GM19438 (cell line): ENCODE data around the gene TRIM2.

Experiments used
- ATAC-seq: cut with Tn5 transposase; IDR thresholded peaks from one replicate; pipeline ENCODE4 v1.9.1; 2021; ENCODE audit warnings: low read depth; ENCODE audit not compliant: unreplicated experiment

TRIM2 gene

GRCh38 chr4:153318696-153319320 lies 114.6 kb downstream of the TRIM2 start:
- peak; percentile 71 for ATAC-seq

- ATAC-seq, result no peak
These were observed 118.5 kb downstream of the TRIM2 start for GRCh38 chr4:153322791-153323190.

DNA sequence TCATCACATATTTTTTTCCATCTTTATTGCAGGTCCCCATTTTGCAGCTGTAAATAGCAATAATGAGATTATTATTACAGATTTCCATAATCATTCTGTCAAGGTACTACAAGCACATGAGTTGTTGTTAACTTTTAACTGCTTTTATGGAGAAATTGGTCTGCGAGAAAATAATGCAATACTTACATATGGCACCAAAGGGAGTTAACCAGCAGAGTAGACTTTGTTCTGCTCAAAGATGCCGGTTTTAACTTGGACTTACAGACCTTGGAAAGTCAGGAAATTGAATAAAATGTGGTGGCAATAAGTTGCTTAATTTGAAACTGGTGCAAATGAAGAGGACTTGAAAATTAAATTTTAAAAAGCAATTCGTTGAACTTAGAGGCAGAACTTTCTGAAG lies 119.8 kb downstream of the TRIM2 start:
- ATAC-seq, result no peak

- ATAC-seq, result no peak
These were observed 121.3 kb downstream of the TRIM2 start for GRCh38 chr4:153325558-153325957.

GRCh38 chr4:153326513-153326912 lies 122.3 kb downstream of the TRIM2 start:
- ATAC-seq, result no peak

GRCh38 chr4:153327247-153327646 lies 123.0 kb downstream of the TRIM2 start:
- ATAC-seq, result no peak

GRCh38 chr4:153332936-153333335 lies 128.7 kb downstream of the TRIM2 start:
- no peak for ATAC-seq

DNA sequence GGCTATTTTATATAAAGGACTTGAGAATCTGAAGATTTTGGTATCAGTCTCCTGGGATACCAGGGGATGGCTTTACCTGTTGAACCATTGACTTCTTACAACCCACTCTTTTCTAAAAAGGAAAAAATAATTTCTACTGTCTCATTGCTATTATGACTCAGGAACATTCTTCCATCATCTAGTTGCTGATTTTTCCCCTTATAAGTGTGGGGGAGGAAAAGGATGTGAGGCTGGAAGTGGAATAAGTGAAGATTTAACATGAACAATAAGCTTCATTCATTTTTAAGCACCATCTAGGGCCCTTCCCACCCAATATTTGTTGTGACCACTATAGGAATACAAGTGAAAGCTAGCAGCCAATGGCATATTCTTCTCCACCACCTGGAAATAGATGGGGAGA lies 129.6 kb downstream of the TRIM2 start:
- no peak for ATAC-seq

GRCh38 chr4:153335665-153336064 lies 131.4 kb downstream of the TRIM2 start:
- no peak for ATAC-seq

DNA sequence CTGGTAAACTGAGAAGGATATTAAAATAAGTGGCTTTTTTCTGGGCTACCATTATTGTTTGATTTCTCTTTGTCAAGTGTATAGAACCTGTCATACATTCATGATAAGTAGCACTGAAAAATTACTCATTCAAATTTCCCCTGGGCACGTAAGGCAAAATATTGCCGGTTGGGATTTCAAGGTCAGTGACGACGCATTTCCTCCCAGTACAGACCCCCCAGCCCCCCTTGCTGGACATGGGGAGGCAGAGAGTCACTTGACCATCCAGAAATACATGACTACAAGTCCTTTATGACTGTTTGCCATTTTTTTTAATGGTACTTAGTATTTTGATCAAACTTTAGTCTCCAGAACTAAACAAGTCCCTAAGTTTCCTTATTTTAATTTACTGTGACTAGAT lies 133.4 kb downstream of the TRIM2 start:
- no peak for ATAC-seq

DNA sequence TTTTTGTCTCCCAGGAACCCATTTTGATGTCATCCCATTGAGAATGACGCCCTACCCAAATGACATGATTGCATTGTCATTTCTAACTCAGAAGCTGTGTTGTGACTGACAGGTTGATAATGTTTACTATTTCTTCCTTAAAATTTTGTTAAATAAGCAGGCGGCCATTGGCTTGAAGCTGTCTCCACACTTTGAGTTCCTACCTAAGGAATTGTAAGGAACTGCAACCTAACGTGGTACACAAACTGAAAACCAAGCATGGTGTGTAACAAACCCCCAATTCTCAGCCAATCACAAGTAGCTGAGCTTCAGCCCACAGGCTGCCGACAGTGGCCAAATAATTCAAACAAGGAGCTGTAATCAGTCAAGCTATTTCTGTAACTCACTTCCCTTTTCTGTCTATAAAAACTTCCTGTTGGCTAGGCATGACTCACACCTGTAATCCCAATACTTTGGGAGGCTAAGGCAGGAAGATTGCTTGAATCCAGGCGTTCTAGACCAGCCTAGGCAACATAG lies 137.4 kb downstream of the TRIM2 start:
- ATAC-seq, result peak; percentile 24

GRCh38 chr4:153342751-153343552 lies 138.7 kb downstream of the TRIM2 start:
- ATAC-seq, result no peak

- peak; percentile 71 for ATAC-seq
These were observed 140.1 kb downstream of the TRIM2 start, which contains the start of gene MND1 for GRCh38 chr4:153344131-153345011. Gene MND1, plus strand, starts transcription at chr4:153344688. Its CDS starts 50 bp downstream, at chr4:153344738.

GRCh38 chr4:153345012-153345981 lies 141.1 kb downstream of the TRIM2 start:
- ATAC-seq, result peak; percentile 34

- no peak for ATAC-seq
These were observed 141.8 kb downstream of the TRIM2 start for GRCh38 chr4:153346031-153346430.

- no peak for ATAC-seq
These were observed 142.3 kb downstream of the TRIM2 start for GRCh38 chr4:153346563-153346962.

DNA sequence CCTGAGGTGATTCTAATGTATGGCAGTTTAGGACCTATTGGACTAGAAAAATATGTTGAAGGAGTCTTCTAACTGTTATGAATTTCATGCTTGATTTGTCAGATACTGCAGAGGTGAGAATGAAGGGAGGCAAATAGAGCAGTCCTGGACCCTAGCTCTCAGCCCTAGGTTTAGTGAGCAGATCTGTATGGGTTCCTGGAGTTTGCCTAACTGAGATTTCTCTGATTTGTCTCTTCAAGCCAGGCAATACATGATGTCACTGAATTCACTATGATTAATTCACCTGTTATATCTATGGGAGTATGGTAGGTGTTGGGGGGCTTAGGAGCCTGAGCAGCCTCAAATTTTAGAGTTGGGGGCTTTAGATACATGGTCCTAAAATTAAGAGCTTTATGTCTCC lies 142.9 kb downstream of the TRIM2 start:
- ATAC-seq, result no peak

GRCh38 chr4:153348006-153348405 lies 143.8 kb downstream of the TRIM2 start:
- ATAC-seq, result no peak

DNA sequence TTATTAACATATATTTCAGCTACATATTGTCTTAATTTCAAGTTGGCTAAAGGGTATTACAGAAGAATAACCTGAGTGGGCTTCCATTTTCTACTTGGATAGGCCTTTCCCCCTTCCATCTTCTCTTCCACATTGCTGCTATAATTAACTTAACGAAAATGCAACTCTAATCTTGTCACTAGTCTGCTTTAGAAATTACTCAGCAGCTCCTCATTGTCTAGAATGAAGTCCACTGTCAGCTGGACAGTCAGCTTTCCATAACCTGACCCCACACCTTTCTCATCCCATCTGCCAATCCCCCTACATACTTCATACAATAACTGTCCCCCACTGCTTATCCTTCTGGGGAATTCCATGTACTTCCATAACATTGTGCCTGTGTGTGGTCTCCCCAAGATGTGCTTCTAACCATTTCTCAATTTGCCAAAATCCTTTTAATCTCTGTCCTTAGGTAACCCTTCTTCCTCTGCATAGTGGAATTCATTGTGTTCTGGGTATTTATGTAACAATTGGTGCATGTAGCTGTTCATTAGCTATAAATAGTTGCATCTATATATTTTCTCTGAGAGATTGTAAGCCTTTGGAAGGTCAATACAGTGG lies 145.1 kb downstream of the TRIM2 start:
- ATAC-seq, result no peak
